Measurements from ENCODE around the gene HS3ST4. TPM values are rescaled to one million over a fixed set of nuclear protein-coding genes. Genes with fewer than 3 reads are reported as not detected.

HS3ST4 gene
- total RNA-seq, 1 experiment from 2014 or later, result not detected

GRCh38 chr16:26169473-26169872 is 477.7 kb downstream of the HS3ST4 start:
- no peak overlapping the region for H2AFZ ChIP-seq (ENCODE audit: low read depth, low read length, poor library complexity, severe bottlenecking)
- H3K27me3 ChIP-seq (ENCODE audit: insufficient read depth, low read length), result no peaks in the 10 kb centered on the region
- no peaks in the 10 kb centered on the region for H4K20me1 ChIP-seq (ENCODE audit: insufficient read depth)
- no peak for ATAC-seq
- CTCF ChIA-PET, result no interaction called here
- TF ChIP-seq MAX (IDR thresholded peaks at IDR 0.05) (no peak), REST (IDR thresholded peaks at IDR 0.05; ENCODE audit: low read depth) (no peak)
- no peaks in the 10 kb centered on the region for H3K4me1 ChIP-seq (ENCODE audit: control insufficient read depth in 1 of 2, insufficient read depth in 2 of 2, low read length in 2 of 2)
- BruUV-seq (replicated peaks), result no TSS peak
- DNase-seq (ENCODE audit: low read depth, low spot score), result no peak
- RAD21 ChIA-PET (ENCODE audit: low non-redundant PET in 1 of 2, low total read pairs in 2 of 2, uncharacterized antibody in 2 of 2, unreplicated experiment in 2 of 2), result no interaction called here
- POLR2A ChIA-PET, result no interaction called here
- no peak overlapping the region for H3K4me2 ChIP-seq (ENCODE audit: low read length)
- no peak overlapping the region for H3K27ac ChIP-seq (ENCODE audit: low read depth, low read length)
- H3K79me2 ChIP-seq (ENCODE audit: insufficient read depth, low read length), result no peaks in the 10 kb centered on the region
- no peaks in the 10 kb centered on the region for H3K36me3 ChIP-seq (ENCODE audit: control insufficient read depth in 1 of 2, insufficient read depth in 2 of 2, low read length in 2 of 2)
- no peaks in the 10 kb centered on the region for H3K9me2 ChIP-seq (ENCODE audit: insufficient read depth)
- peaks cover 5 to 18% of the 10 kb centered on the region in 2 experiments; a peak in 2 of 4 replicates for H3K9me3 ChIP-seq (ENCODE audit: control insufficient read depth in 1 of 2, insufficient read depth in 1 of 2, low read depth in 1 of 2, low read length in 2 of 2)
- intact Hi-C loops (cut with micrococcal nuclease), result no loop called here
- H3K9ac ChIP-seq (ENCODE audit: low read length), result no peak overlapping the region
- H3K4me3 ChIP-seq (replicated peaks in 1 of 2; ENCODE audit: low read depth in 1 of 2, low read length in 2 of 2), result no peak overlapping the region

GRCh38 chr16:26175944-26176343 is 484.2 kb downstream of the HS3ST4 start:
- Histone ChIP-seq H3K9me2 (ENCODE audit: insufficient read depth) (no peaks in the 10 kb centered on the region), H2AFZ (ENCODE audit: low read depth, low read length, poor library complexity, severe bottlenecking) (no peak overlapping the region), H3K27ac (ENCODE audit: low read depth, low read length) (no peak overlapping the region), H3K36me3 (ENCODE audit: control insufficient read depth in 1 of 2, insufficient read depth in 2 of 2, low read length in 2 of 2) (no peaks in the 10 kb centered on the region), H3K9ac (ENCODE audit: low read length) (no peak overlapping the region), H3K79me2 (ENCODE audit: insufficient read depth, low read length) (no peaks in the 10 kb centered on the region), H3K4me3 (replicated peaks in 1 of 2; ENCODE audit: low read depth in 1 of 2, low read length in 2 of 2) (no peak overlapping the region), H3K27me3 (ENCODE audit: insufficient read depth, low read length) (no peaks in the 10 kb centered on the region), H3K4me1 (ENCODE audit: control insufficient read depth in 1 of 2, insufficient read depth in 2 of 2, low read length in 2 of 2) (no peaks in the 10 kb centered on the region), H3K9me3 (ENCODE audit: control insufficient read depth in 1 of 2, insufficient read depth in 1 of 2, low read depth in 1 of 2, low read length in 2 of 2) (peaks cover 11 to 13% of the 10 kb centered on the region in 2 experiments; a peak in 2 of 4 replicates), H3K4me2 (ENCODE audit: low read length) (no peak overlapping the region), H4K20me1 (ENCODE audit: insufficient read depth) (no peaks in the 10 kb centered on the region)
- TF ChIP-seq POLR2AphosphoS5 (IDR thresholded peaks at IDR 0.05; ENCODE audit: low read depth, low read length), result no peak
- no TSS peak for BruUV-seq (replicated peaks)
- RAD21 ChIA-PET (ENCODE audit: low non-redundant PET in 1 of 2, low total read pairs in 2 of 2, uncharacterized antibody in 2 of 2, unreplicated experiment in 2 of 2), result no interaction called here
- CTCF ChIA-PET, result no interaction called here
- no peak for DNase-seq (ENCODE audit: low read depth, low spot score)
- no peak for ATAC-seq
- intact Hi-C loops (cut with micrococcal nuclease), result no loop called here
- POLR2A ChIA-PET, result no interaction called here

Data from HCT116 (cell line).